Measurements from ENCODE around the gene TTC4.
"Not testable (repeated sequence)": the region's sequence is repeated elsewhere in the genome, so short reads cannot be mapped to it uniquely, and the experiment has no call there.

TTC4 gene

DNA sequence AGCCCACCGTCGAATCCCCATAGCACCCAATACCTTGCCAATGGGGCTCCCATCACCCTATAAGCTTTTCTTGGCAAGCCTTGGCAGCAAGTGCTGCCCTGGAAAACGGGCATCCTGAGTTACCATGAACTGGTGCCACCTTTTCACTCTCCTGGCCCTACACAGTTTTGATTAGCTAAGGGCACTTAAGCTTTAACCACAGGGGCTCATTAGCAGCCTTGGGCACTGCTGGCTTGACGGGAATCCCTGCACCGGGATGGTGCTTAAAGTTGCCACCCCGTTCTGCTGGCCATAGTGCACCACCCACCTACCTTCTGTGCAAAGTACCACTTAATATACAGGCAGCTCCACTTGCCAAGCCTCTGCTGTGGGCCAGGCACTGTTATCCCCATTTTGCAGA, 34.9 kb downstream of the TTC4 start:
- no peak for DNase-seq (ENCODE audit: low read depth in 2 of 2)

DNA sequence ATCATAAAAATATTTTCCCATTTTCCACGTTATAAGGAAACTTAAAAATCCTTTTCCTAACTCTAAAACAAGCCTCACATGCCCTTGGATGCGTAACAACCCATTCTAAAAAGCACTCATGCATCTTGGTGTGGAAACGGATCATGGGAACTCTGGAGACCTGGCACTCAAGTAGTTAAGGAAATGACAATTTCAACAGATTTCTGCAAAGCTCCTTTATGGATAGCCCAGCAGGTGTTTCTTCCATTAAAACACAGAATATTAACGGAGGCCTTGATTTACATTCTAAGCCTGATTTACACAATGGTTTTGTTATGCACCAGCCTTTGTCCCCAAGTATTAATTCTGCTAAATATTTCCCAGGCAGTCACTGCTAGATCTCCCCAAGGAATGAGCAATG, 35.8 kb downstream of the TTC4 start:
- DNase-seq (ENCODE audit: low read depth in 2 of 2), result no peak

DNA sequence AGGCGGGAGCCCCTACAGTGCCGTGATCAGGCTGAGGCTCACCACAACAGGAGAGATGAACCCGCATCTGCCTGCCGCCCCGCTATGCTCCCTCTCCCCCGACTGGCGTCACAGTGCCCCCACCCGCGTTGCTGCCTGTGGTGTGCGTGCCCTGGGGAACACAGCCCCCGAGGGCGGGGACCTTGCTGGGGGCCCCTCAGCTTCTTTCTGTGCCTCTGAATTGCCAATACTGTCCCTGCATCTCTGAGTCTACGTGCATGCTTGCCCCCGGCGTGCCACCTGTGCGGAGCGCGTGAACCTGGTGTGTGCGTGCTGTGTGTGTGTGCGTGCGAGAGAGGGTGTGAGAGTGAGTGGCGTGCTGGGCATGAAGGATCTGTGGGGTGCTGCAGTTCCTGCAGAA, 38.4 kb downstream of the TTC4 start:
- DNase-seq (ENCODE audit: low read depth in 2 of 2), result no peak

DNA sequence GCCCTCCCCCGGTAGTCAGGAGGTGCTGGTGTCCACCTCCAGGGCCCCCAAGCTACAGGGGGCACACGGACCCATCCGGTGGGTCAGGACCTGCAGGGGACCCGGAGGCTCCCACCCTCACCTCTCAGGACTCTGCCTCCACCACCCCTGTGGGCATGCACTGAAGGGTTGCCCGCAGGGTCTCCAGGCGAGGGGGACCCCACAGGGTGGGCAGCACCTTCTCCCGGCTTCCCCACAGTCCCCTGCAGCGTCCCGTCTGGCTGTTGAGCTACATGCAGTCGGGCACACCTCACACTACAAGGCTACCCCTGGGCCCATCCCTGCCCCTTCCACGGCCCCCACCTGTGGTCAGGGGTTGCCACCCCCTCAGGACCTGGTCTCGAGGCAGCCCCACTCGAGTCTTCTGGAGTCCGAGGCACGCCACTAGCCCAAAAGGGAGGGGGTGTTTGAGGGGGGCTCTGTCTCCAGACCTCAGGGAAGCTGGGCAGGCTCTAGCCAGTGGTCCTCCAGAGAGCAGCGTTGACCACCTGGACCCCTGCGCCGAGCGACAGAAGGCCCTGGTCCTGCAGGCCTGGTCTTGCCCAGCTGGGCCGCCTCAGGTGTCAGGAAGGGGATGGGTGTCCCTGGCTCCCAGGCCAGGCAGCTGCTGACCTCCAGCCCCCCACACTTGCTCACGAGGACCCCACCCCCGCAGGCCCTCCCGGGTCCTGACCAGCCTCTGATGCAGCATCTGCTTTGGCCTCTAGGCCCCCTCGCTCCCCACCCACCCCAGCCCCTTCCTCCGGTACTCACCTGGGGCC, 39.0 kb downstream of the TTC4 start:
- DNase-seq (ENCODE audit: low read depth in 2 of 2), result no peak

DNA sequence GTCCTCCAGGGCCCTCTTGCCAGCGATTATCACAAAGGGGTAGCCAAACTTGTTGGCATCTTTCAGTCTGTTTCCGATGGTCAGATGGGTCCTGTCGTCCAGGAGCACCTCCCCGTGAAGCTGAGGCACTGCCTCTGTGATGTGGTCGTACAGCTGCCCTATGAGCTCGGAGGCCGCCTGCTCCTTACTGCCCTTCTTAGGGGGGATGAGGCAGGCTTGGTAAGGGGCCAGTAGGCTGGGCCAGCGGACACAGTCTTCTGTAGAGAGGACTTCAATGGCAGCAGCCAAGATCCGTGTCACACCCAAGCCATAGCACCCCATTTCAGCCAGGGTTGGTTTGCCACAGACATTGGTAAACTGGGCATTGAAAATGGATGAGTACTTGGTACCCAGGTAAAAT, 42.2 kb downstream of the TTC4 start:
- DNase-seq (ENCODE audit: low read depth in 2 of 2), result no peak

DNA sequence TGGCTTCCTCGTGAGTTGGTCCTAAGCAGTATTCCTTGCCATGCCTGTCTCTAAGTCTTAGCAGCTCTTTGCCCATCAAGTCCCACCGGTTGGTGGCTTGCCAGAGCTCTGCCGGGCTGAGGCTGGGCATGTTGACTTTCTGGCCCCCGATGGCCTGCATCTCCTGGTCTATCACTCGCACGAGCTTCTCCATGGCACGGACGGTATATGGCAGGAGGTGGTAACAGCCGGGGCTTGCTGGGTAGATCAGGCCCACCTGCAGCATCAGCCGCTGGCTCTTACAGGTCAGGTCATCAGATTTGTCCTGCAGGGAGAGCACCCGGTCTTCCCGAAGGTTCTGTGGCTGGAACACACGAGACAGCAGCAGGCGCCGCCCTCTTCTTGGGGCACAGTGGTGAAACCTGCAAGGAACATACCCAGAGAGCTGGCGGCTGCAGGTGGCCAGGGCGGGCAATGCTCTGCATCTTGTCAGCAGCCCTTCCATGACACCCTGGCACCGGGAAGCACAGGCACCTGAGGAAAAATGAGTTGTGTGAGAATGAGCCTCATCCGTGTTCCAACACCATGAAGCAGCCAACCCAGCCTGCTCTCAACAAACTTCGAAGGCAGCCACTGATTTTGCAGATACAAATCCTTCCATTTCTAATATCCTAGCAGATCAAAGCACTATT, 43.2 kb downstream of the TTC4 start:
- DNase-seq (ENCODE audit: low read depth in 2 of 2), result no peak

DNA sequence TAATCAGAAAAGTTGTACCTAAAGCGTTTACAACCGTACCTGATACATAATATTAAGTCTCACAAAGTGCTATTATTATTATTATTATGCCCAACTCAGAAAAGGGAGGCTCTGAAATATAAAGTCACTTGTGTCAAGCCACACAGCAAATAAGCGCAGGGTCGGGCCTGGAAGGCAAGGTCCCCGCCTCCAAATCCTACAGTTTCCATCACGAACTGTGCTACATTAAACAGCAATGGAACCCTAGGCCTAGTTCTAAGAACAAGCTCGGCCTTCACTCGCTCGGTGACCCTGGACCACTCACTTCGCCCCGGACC, 48.1 kb downstream of the TTC4 start:
- no peak for DNase-seq (ENCODE audit: low read depth in 2 of 2)

DNA sequence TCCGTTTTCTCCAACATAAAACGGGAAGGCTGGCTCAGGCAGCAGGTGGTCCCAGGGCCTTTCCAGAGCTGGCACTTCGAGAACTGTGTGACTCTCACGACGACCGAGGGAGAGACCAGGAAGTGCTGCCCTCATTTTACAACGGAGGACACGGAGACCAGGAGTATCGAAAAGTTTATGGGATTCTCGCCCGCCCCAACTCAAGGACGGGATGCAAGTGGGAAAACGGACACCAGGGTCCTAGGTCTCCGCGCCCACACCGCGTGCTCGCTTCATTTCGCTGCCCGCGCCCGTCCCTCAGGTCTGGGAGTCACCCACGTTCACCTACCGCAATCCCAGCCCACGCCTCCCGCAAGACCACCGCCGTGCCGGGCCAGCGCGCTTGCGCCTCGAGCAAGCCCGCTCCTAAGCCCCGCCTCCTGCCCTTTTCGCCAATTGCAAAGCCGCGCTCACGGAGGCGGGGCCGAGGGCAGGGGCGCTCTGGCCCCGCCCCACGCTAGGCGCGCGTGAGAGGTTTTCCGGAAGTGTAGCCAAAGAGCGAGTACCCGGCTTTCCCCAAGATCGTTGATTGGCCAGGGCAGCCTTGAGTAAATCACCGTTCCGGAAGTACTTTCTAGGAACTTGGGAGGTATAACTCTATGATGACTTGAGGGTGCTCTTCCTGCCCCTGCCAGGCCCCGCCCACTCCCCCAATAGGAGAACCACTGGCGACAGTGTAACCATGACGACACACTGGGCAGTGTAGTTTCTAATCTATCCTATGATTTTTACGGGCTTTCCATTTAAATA, 48.7 kb downstream of the TTC4 start, which contains the start of gene PARS2:
Gene PARS2 (minus strand): TSS at position 391 of the 789 bp plus-strand sequence. CDS start 5,362 bp downstream, outside the sequence.
- peak; percentile 95 to 96 for DNase-seq (ENCODE audit: low read depth in 2 of 2)

DNA sequence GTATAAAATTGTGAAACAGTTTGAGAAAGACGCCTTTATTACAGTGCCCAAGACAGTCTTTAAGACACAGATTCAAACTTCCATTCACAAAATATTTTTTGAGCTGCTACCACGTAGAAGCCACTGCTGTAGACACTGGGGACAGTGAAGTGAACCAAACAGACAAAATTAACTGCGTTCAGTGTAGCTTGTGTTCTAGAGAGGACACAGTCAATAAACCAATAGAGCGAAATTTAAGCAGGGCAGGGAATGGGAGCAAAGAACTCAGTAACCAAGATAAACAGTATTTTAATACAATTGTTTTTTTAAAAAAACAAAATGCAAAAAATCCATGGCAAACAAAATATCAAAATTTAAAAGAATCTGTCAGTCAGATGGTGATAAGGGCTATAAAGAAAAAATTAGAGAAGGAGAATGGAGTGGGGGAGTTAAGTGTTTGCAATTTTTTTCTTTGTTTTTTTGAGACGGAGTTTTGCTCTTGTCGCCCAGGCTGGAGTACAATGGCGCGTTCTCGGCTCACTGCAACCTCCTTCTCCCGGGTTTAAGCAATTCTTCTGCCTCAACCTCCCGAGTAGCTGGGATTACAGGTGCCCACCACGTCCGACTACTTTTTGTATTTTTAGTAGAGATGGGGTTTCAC, 49.4 kb downstream of the TTC4 start:
- DNase-seq (ENCODE audit: low read depth in 2 of 2), result no peak

DNA sequence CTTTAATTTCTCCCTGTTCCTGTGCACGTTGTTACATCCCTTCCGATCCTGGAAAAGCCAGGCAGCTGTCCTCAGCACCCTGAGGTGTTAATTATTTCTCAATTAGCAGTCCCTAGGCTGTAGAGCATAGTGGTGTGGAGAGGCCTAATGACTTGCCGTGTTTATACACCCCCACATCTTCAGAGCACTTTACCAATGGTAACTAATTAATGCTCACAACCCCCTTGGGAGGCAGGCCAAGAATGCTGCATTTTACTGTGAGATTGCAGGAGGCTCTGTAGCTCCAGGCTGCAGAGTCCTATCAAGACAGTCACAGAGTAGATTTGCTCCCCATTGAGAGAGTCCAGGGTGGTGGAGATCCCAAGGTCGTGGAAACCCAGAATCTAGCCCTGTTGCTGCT, 51.1 kb downstream of the TTC4 start:
- DNase-seq (ENCODE audit: low read depth in 2 of 2), result no peak

DNA sequence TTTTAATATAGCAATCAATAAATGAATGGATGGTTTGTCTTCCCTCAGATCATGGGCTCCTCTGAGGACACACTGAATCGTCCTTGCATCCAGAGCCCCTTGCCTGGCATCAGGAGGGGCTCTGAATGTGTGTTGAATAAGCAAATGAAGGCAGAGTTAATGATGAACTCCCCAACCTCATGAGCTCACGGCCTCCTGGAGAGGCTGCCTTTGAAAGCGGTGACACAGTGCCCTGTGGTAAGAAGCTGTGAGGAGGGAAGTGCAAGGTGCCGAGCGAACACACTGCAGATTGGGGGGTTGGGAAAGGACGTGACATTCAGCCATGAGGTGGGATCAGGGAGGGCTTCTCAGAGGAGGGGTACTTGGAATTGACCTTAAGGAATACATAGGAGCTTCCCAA, 51.9 kb downstream of the TTC4 start:
- DNase-seq (ENCODE audit: low read depth in 2 of 2), result no peak

DNA sequence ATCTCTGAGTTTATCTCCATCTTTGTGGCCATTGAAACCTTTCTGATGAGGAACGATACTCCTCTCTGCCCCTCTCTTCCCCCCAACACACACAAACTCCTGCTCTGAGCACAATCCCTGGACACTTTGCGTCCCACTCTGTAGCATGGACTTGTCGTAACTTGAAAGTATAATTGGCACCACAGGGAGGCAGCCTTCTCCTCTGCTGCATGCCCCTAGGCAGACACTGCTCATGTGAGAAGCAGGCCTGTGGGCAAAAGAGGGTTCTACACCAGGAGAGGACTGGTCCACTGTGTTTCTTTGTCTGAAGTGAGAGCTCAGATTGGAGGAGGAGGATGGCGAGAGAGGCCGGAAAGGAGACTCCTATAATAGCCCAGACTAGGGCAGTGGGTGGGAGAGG, 52.4 kb downstream of the TTC4 start:
- DNase-seq (ENCODE audit: low read depth in 2 of 2), result no peak

DNA sequence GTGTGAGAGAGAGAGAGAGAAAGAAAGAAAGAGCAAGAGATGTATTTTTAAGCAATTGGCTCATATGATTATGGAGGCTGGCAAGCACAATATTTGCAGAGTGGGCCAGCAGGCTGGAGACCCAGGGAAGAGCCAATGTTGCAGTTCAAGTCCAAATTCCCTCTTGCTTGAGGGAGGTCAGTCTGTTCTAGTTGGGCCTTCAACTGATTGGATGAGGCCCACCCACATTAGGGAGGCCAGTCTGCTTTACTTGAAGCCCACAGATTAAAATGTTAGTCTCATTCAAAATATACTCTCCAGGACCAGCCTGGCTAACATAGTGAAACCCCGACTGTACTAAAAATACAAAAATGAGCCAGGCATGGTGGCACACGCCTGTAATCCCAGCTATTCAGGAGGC, 57.3 kb downstream of the TTC4 start:
- no peak for DNase-seq (ENCODE audit: low read depth in 2 of 2)

DNA sequence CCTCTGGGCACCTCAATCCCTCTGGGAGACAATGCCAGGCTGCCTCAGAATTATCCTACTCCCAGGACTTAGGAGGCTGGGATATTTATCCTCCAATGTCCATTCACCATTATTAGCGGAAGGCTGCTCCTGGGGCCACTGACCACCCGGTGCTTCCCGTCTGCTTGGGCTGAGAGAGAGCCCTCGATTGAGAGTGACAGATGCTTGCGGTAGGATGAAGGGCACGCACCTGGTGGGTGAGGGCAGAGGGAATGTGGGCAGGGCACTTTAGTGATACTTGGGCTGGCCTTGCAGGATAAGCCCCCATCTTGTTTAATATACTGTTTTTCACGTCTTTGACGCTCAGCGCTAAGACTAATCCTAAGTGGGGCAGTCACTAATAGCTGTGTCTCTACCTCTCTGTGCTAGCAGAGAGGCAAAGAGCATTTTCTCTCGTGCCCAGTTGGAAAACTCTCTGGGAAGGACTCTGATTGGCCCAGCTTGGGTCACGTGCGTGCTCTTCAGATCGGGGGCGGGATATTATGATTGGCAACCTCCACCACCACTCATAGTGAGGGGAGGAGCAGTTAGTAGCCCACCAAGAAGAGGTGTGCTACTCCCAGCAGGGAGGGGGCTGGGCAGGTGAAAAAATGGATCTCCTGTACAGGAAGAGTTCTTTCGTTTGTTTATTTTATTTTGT, 59.3 kb downstream of the TTC4 start:
- DNase-seq (ENCODE audit: low read depth in 2 of 2), result no peak

DNA sequence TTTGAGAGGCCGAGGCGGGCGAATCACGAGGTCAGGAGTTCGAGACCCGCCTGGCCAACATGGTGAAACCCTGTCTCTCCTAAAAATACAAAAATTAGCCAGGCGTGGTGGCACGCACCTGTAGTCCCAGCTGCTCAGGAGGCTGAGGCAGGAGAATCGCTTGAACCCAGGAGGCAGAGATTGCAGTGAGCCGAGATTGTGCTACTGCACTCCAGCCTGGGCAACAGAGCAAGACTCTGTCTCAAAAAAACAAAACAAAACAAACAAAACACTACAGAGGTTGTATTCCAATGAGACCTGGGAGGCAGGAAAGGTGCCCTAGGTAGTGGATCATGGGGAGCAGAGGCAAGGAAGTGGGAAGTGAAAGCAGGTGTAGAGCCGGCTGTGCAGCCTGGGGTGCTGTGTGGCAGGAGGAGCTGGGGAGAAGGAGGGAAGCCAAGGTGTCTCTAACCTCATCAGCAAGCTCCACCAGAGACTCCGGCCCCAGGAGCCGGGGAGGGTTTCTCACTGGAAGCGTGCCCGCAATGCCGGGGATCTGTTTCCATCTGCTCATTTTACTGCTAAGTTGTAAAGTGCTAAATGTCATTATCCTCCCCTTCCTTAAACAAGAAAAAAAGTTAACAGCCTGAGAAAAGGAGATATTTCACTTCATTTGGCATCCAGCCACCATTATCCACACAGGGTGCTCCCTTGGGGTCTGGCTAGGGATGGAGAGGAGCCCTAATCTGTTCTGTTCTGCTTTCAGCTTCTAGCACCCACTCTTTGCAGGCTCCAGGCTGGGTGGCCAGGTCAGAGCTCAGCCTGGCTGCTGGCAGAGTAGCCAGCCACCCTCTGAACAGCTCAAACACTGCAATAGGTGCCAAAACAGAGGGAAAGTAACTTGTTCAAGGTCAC, 60.4 kb downstream of the TTC4 start:
- not testable (repeated sequence) for DNase-seq (ENCODE audit: low read depth in 2 of 2)

DNA sequence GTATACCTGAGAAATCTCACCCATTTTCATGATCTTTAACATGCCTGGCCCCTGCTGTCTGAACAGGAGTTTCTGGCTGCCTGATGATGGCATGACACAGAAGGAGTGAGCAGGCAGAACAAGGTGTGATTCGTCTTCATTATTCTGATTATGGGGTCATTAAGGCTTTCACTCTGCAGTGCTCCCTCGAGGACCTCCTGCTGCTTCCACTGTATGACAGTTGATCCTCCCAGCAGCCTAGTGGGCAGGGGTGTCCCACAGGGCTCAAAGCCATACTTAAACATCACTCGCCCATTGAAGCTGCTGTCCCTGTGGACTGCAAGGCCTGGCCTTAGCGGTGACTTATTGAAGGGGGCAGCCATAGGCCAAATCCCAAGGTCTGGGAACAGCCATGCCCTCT, 61.4 kb downstream of the TTC4 start:
- DNase-seq (ENCODE audit: low read depth in 2 of 2), result no peak

DNA sequence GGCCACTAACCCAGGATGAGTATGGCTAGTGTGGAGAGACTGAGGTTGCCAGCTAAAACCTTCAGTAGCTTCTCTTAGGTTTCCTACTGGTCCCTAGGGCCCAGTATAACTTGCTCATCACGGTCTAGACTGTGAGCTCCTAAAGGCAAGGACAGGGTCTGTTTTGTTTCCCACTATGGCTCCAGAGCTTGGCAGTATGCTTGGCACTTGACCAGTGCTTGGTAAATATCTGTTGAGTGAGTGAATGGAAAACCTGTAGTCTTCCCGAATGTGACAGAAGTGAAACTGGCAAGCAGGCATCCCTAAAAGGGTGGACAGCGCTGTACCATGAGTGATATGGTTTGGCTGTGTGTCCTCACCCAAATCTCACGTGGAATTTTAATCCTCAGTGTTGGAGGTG, 61.8 kb downstream of the TTC4 start:
- DNase-seq (ENCODE audit: low read depth in 2 of 2), result no peak

DNA sequence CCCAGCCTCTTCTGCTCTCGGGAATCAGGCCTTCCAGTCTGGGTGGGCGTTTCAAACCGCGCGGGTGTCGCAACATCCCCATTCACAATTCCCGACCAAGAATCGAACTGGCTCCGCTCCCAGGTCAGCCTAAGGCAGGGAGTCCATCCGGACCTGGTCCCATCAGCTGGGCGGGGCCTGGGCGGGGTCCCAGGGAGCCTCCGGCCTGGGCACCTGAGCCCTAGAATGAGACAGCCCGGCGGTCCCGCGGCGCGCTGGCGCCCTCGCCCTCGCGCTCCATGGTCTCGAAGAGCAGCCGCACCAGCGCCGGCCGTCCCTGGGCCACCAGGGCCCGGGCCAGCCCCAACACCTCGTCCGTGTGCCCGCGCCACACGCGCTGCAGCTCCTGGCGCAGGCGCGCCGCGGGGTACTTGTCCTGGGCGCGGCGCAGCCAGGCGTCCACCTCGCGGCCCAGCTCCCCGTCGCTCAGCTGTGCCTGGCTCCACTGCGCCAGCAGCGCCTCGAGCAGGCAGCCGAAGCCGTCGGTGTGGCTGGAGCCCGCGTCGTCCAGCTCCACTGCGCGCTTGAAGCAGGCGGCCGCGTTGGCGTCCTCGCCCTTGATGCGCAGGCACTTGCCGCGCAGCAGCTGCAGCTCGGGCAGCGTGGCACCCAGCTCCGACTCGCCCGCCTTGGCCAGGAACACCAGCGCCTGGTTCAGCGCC, 65.5 kb downstream of the TTC4 start:
- DNase-seq (ENCODE audit: low read depth in 2 of 2), result no peak

DNA sequence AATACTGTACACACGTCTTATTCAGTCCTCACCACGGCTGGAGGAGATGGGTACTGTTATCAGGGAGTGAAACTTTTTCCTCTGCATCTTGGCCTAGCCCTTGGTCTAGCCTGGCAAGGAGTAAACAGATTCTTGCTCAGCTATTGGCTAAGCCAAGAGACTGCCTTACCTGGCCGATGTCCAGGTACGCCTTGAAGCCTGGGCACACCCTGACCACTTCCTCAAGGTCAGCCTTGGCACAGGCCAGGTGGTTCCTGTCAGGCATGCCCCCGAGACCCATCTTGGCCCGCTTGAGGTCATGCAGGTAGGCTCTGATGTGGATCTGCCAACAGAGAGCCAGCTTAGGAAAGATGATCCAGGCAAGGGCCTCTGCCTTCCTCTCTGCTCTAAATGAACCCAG, 66.5 kb downstream of the TTC4 start:
- no peak for DNase-seq (ENCODE audit: low read depth in 2 of 2)

DNA sequence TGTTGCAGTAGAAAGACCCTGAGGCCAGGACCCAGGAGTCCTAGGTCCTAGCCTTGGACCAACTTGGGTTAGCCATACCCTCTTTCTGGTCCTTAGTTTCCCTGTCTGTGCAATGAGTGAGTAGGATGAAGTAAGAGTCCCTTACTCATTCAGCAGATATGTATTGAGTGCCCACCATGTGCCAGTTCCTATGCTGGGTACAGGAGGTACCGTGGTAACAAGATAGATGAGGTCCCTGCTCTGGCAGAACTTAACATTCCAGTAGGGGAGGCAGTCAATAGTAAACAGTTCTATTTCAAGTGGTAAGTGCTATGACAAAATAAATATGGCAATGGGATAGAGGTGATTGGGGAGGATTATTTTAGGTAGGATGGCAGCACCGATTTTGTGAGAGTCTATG, 66.9 kb downstream of the TTC4 start:
- DNase-seq (ENCODE audit: low read depth in 2 of 2), result no peak

Measured in stimulated activated CD8-positive, alpha-beta memory T cell treated with anti-CD3 and anti-CD28 coated beads, Interleukin-15, amount 100 ng/mL, for 48 hours (primary cell).